ENCODE measurements around the gene LRMDA.

The LRMDA gene

DNA sequence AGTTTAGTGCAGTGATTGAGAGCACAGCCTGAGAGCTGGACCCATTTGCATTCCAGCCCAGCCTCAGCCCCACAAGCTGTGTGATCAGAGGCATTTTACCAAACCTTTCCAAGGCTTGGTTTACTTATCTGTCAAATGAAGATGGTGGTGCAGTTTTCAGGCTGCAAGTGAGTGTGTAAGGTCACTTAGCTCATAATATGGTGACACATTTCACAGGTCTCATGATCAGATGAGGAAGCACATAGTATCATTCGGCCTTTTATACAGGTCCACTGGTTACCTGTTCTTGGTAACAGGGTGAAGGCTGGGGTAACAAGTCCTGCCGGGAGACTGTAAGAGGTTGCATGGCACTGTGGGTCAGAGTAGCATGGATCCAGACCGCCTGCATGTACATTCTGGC, 371.7 kb downstream of the LRMDA start:
- DNase-seq: no peak

DNA sequence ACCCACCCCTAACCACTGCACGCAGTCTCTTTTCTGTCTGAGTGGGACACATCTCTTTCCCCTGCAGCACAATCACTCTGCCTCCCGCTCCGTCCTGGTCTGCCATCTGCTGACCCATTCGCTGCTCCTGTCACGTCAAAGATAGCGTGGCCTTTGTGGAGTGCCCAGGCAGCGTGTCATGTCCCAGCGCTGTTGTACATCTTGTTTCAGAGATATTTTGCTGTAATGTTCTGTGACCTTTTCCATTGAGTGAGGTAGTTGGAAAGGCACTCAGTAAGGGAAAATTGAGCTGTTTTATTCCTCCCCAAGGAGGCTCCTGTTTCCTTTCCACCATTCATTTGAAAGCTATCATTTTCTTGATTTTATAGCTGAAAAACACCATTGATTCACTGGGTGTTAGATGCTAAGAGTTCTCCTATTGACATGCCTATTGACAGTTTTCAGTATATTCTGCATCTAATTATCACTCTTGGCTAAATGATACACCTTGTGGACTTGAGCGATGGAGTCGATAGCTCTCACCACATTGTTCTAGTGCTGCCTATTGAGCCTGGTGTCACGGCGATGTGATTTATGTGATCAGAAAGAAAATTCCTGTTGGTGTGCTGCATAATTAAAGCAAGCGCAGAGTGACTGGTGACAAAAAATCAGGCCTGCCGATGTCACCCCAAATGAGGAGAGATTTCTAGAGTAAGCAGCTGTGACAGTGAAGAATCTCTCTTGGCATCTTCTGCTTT, 372.6 kb downstream of the LRMDA start:
- no peak for DNase-seq

DNA sequence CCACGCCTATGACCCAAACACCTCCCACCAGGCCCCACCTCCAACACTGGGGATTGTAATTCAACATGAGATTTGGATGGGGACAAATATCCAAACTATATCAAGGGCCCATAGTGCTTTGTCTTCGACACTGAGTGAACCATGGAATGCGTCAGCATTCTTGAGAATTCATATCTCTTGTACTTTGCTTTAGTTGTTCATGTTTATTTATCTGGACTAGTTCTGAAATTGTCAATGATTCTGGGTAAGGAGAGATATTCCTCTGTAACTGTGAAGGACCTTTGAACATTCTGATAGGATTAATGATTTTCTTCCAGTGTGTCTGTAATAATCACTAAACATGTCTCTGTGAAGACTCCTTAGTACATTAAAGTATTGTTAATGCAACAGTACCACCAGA, 374.8 kb downstream of the LRMDA start:
- DNase-seq: no peak

DNA sequence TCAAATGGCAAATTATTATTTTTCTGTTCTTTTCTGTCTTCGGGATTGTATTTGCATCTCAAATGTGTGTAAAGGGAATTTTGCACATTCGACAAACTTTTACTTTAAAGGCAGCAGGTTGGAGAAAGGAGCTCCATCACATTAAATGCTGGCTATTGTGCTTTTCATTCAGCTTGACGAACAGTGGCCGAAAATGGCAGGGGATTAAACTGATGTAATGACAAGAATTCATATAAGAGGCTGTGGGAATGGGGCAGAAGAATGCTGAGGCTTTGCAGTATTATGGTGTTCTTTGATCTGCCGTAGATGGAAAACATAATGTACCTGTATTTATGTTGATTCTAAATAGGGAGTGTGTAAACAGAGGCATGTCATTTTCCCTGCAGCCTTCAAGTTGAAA, 376.0 kb downstream of the LRMDA start:
- no peak for DNase-seq

DNA sequence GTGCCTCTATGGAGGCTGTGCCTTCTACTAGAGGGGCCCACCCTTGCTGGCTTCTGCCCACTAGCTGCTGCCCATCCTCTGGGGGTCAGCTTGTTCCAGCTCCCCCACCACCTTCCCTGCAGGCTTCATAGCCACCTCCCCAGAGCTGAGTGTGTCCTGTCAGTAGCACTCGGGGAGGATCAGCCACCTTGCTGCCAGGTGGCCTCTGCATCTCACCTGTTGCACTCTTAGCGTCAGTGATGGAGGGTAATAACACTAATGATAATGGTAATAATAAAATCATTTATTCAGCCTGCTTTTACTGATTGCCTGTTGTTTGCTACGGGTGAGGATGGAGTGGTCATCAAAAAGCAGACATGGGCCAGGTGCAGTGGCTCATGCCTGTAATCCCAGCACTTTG, 377.6 kb downstream of the LRMDA start:
- DNase-seq: no peak

DNA sequence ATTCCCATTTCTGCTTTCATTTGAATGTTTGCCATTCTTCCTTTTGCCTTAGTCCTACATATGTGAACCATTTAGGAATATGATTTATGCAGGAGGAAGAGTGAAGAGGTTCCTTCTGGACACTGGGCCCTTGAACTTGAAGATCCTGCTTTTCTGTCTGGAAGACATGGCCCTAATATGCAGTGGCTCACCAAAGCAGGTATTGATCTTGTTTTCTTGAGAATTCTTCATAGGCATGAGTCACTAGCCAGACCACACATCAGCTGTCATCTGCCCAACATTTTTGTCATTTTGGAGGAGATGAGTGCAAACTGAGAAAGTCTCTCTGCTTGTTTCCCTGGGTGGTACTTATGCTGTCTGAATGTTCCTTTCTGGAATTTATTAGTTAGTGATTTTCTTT, 382.6 kb downstream of the LRMDA start:
- no peak for DNase-seq

DNA sequence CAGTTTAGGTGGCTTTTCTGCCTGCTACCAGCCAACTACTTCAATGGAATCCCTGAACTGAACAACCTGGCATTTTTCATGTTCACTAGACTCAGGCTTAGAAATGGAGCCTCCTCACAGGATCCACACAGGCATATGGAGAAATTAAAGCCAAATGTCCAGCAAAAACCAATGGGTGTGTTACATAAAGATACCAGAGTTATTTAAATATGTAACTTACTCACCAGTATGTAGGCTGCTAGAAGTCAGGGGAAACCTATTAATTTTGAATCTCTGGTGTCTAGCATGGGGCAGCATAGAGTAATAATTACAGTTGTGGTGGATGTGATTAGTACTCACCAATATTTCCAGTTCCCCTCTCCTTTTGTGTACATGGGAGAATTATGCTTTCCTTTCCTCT, 383.6 kb downstream of the LRMDA start:
- DNase-seq: no peak

DNA sequence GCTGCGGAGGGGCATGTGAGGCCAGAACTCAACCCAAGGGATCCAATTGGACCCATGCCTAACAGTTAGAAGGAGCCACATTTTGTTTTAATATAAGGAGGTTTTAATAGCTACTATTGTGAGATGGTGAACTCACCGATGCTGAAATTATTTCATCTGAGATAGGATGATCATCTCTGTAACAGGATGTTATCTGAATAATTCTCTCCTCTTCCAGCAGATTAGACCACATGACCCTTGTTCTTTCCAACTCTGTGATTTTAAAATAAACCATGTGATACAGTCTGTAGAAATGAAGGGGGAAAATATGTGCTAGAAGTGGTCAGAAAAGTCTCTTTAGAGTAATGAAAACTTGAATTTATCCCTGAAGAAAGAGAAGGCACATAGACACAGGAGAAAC, 385.8 kb downstream of the LRMDA start:
- DNase-seq: no peak

DNA sequence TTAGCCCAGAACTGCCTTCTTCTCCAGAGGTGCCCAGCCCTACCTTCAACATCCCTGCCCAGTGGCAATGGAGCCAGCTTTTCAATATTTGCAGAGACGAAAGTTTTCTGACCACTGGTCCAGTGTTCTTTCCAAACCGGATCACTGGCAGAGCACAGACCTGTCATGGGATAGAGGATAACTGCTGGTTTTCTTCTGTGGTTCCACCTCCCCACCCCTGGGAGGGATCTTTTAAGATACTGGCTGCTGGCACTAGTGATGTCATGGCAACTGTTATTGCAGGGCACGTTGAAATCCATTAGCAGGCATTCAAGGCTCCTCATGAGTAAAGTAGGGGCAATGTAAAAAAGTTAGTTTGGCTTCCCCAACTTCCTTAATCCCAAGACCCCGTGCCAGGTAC, 387.1 kb downstream of the LRMDA start:
- DNase-seq: no peak

DNA sequence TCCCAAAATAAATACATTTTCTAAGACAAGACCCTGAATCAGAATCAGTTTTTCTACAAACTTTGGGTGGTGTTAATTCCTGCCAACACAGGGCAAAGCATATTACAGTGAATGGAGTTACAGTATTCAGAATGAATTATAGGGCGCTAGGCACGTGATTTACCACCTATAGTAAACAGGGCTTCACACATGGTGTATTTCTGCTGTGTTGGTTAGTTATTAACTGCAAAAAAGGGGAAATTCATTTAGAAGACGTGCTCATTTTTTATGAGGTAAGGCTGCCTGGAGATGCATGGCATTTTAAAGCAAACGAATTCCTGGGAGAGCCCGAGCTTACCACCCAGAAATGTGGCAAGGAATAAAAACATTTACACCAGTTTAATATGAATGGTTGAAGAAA, 393.8 kb downstream of the LRMDA start:
- no peak for DNase-seq

DNA sequence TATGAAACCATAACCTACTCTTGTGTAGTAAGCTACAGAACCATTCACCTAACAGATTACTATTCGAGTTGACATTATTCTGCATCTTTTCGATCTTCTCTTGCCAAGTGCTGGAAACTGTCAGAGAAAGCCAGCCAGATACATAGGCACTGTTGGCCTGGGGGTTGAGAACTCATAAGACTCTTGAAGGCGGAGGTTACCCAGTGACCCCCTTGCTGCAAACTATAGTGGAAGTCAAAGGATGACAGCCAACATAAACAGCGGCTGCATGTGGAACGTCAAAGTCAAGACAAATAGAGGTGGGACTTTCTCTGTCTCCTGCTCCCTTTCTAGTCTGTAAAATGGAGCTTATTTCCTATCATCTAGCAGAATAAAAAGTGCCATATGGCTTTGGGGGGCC, 394.2 kb downstream of the LRMDA start:
- no peak for DNase-seq

DNA sequence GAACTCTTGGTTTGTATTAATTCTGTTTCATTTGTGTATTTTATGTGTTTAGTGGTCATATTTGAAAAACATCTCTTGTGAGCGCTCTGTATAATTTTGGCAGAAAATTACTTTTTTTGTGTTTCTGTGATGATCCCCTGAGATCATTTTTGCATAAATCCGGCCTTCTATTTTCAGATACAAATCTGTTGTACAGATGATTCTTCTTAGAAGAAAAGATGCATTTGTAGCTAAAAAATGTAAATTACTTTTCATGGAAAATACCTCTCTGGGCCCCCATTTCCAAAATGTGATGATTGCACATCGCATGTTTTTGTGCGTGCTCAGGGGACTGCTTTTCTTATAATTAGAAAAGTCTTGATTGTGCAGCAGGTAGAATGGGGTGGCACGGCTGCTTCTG, 395.4 kb downstream of the LRMDA start:
- DNase-seq: no peak

DNA sequence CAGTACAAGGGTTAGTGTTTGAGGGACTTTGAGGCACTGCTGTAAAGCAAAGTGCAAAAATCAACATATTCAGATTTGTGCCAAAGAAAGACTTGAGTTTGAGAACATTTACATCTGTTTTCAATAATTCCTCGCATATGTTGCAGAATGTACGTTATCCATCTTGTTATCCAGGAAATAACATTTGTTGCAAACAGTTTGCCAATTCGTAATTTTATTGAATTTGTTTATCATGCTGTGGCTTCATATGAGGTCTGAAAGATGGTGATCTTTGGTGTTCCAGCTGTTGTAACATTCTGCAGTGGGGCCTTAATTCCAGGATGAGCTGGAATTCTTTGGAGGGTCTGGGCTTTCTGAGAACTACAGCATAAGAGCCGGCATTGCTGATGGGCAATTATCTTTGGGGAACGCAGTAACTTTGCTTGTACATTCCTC, 396.2 kb downstream of the LRMDA start:
- DNase-seq: no peak

DNA sequence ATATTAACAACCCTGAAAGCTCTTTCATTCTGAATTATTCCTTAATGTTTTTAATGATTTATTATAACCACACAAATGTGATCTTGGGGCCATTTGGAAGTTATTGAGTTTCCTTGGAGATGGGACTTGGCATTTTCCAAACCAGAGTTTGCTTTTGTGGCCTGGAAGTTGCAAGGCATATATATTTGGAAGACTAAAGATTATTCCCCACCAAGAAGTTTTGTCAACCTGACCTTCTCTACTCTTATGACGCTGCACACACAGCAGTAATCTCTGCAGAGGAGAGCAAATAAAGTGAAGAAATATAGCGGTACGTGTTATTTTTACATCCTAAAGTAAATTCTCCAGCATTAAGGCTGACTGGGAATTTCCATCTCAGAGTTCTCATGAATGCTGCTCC, 397.0 kb downstream of the LRMDA start:
- no peak for DNase-seq

DNA sequence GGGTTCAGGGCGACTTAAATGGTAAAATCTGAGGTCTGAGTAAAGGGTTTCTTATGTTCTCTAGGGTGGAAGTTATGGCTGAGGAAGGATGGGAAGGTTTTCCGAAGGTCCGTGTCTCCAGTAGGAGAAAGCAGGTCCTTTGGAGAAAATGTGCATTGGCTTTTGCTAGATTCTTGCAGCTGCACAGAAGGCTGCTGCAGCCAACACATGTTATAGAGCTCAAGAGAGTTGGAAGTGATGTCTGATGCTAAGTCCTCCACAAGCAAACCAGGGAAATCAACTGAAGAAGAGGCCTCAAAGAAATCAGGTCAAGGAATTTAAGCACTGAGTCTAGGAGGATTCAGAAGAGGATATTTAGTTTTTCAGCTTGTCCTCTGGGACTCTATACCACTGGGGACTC, 404.6 kb downstream of the LRMDA start:
- DNase-seq: no peak

DNA sequence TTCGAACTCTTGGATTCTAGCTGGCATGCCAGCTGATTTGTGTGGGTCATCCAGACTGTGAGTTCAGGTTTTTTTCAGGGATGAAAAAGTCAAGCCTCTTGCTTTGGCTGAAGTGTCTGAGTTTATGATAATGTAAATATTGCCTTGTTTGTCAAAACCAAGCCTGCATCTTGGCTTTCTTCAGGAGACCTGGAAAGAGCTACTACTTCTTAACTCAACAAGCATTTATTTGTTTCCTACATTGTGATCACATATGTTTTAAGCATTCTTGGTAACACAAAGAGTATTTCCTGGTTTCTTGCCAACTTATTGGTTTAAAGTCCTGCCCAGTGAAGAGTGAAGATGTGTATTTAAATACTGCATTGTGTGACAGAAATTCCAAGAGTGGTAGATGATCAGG, 407.1 kb downstream of the LRMDA start:
- DNase-seq: no peak

DNA sequence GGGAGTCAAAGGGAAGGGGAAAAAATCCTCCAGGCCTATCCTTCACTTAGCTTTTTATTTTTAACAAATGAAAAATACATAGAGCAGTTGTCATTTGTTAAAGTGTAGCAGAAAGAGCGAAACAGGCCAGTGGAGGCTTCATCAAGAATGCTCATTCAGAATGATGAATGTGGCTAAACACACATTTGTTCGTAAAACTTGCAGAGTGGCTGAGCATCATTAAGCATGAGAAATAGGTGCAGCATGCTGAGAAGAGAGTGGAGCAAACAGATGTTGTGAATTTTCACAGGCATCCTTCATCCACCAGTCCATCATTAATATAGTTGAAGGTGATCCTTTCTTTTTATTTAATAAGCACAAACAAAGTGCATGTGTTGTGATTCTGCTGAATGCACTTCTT, 407.6 kb downstream of the LRMDA start:
- DNase-seq: no peak

DNA sequence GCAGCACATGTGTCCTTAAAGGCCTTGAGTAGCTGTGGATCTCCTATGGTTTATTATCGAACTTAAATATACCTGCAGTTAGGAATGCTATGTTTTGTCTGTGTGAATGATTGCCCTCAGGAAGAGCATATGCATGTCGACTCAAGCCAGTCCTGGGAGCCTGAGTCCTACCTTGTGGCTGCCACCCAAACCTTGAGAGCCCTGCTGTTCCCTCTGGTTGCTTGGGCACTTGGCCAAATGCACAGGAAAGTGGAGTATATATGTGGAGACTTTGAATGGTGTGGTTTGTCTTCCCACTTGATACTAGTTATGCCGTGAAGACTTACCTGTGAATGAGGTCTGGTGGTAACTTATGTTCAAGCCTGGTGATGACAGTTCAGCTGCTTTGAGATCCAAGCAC, 409.8 kb downstream of the LRMDA start:
- no peak for DNase-seq

DNA sequence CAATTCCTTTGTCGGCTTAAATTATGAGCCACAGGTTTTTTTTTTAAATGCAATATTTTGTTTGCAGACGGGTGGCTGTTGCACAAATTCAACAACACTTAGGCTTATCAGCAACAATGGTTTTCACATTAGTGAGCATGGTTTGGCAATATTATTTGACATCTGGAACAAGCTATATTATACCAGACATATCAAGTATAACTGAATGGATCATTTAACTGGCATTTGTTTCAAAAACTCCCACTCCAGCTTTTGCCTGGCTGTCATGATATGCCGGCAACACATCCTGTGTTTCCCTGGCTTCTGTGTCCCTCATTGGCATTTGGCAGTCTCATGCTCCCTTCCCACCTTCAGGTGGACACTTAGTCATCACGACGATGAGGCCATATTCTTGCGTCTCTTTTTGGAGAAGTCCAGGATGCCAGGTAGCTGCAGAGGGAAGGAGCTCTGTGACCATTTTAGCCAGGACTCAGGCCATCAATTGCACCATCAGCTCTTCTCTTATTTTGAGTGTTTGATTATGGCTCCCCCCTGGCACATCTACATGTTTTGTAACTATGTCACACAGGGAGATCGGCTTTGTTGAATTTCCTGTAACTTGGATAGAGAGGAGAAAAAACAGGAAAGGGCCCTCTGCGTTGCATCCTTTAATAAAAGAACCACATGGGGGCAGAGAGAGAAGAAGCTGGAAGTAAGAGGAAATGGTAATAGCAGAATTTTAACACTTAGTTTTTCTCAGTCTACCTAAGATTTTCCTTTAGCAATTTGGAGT, 413.9 kb downstream of the LRMDA start:
- peak; percentile 25 for DNase-seq

DNA sequence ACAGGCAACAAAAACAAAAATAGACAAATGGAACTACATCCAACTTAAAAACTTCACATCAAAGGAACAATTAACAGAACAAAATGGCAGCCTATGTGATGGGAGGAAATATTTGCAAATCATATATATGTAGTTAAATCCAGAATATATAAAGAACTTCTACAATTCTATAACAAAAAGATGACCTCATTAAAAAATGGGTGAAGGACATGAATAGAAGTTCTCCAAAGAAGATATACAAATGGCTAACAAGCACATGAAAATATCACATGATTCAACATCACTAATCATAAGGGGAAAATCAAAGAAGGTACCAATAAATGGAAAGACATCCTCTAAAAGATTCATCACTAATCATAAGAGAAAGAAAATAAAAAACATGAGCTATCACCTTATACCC, 416.1 kb downstream of the LRMDA start:
- DNase-seq: no peak

DNA sequence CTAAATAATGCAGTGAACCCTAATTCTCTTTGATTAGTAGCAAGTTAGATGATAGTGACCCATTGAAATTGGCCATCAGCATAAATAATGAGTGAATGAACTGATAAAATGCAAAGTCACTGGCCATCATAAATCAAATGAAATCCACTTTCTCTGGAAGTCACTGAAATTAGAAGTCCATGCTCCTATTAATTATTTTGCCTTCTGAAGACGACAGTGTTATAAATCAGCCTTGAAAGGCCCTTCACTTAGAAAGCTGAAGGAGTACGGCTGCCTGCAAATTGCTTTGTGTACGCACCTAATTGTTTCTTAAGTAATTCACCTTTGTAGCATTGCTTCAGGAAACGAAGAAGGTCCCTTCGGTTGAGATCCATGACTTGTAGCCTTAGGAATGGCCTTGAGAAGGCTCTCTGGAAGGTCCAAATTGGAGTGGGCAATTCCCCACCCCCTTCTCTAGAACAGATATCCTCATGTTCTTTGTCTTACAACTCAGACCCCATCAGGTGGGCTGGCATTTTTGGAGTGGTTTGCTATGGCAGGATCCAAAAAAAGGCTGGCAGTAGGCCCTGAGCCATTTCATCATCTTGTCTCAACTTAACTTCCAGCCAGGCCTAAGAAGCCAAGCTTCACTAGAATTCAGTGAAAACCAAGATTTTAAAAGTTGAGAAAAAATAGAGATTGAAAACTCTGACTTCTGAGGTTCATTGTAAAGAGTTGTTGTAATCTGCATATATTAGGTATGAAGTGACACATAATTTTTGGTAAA, 420.3 kb downstream of the LRMDA start:
- DNase-seq: no peak

DNA sequence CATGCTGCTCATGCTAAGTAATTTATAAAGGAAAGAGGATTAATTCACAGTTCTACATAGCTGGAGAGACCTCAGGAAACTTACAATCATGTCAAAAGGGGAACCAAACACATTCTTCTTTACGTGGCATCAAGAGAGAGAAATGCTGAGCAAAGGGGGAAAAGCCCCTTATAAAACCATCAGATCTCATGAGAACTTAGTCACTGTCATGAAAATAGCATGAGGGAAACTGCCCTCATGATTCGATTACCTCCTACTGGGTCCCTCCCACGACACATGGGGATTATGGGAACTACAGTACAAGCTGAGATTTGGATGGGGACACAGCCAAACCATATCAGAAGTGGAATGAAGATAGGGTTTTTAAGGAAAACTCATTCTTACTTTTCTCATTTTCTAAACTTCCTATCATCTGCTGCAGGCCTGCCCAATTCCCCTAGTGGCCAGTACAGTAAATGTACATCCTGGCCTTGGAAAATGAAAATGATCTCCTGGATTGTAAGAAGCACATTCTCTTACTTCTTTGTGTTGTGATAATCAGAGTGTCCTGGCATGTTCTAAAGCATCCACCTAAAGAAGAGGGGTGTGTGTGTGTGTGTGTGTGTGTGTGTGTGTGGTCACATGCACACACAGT, 421.5 kb downstream of the LRMDA start:
- DNase-seq: no peak

DNA sequence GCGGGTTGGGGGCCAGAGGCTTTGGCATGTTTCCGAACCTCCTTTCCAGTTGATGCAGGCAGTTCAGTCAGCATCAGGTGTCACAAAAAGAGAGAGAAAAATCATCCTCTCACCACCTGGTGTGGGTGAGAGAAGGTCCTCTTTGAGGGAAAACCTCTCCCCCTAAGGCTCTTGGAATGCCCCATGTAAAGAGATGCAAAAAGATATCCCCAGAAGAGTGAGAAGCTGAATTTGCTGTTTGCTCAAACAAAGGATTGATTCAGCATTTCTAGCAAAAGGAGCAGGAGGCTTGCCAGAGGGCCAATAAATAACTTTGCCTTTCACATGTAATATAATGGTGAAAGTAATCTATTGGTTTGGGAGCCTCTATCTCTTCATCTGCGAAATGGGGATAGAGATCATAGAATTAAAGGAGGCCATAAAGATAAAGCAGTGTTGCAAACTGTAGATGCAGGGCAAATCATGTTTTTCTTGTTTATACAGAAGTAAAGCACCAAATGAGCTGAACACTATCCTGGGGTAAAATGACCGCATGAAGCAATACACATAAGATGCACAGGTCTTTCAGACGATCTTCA, 425.9 kb downstream of the LRMDA start:
- DNase-seq: peak; percentile 30
